HepG2 (cell line): ENCODE measurements around the gene ADCY1. TPM values are rescaled to one million over a fixed set of nuclear protein-coding genes. Genes with fewer than 3 reads are reported as not detected.

Experiments used
- ATAC-seq: fragments of 200-7000 bp; cut with Tn5 transposase; 3 replicates; pipeline ENCODE4 v1.9.1; 2020; ENCODE audit warnings: mild to moderate bottlenecking, moderate library complexity
- BruUV-seq: library from RNA; stranded (reverse); fragments of 400-500 nt; replicated peaks from 2 replicates; lab custom pipeline; 2021; lab: Mats Ljungman, UMichigan
- CTCF ChIA-PET: fragments of 300-600 bp; formaldehyde crosslinking; extraction: SDS; loops from one replicate; lab custom pipeline; 2021; ENCODE audit warnings: low total read pairs, inconsistent platforms, low intra/inter-chr PET ratio; lab: Yijun Ruan, JAX
- POLR2A ChIA-PET: fragments of 350-600 bp; sonication (Branson Sonifier 250); formaldehyde crosslinking; loops from one replicate; lab custom pipeline; 2020; ENCODE audit warnings: antibody characterized with exemption, inconsistent platforms; lab: Yijun Ruan, JAX
- DNase-seq: peaks from one replicate; pipeline ENCODE4 v3.0.0-alpha.2; 2015; ENCODE audit warnings: low spot score
- FAIRE-seq: peaks from 3 replicates; lab custom pipeline; 2011; peaks lifted over from hg19 to GRCh38; lab: Jason Lieb, UNC
- H2AFZ ChIP-seq: one replicate; pipeline ENCODE4 v1.6.1; 2011; ENCODE audit warnings: low read length, inconsistent platforms
- H3K27ac ChIP-seq: fragments of 300-600 bp; 3 replicates; pipeline ENCODE4 v1.8.0; 2011; ENCODE audit warnings: mixed run types, mild to moderate bottlenecking, mixed read lengths, low read length, inconsistent platforms; ENCODE audit not compliant: insufficient read depth; ENCODE audit errors: extremely low read length
- H3K27me3 ChIP-seq, 2 experiments: fragments of 200-600 bp in 1 of 2; 2 replicates in 1 of 2; 3 replicates in 1 of 2; pipeline versions ENCODE4 v1.6.0 to v1.8.0; 2011; ENCODE audit warnings: low read length in 2 of 2, mild to moderate bottlenecking in 2 of 2, moderate library complexity in 2 of 2, inconsistent platforms in 1 of 2; ENCODE audit not compliant: insufficient read depth in 2 of 2, control insufficient read depth in 1 of 2
- H3K36me3 ChIP-seq, 2 experiments: fragments of 200-600 bp in 1 of 2; replicated peaks in 1 of 2; 2 replicates in 1 of 2; 3 replicates in 1 of 2; pipeline versions ENCODE4 v1.5.1 to v1.8.0; 2011; ENCODE audit warnings: low read length in 2 of 2, inconsistent platforms in 1 of 2; ENCODE audit not compliant: insufficient read depth in 2 of 2, control insufficient read depth in 1 of 2
- H3K4me1 ChIP-seq: 2 replicates; pipeline ENCODE4 v1.5.1; 2012; ENCODE audit warnings: low read length, inconsistent platforms; ENCODE audit not compliant: insufficient read depth
- H3K4me2 ChIP-seq: 2 replicates; pipeline ENCODE4 v1.6.0; 2011; ENCODE audit warnings: low read depth, low read length, inconsistent platforms
- H3K4me3 ChIP-seq, 3 experiments: fragments of 200-600 bp in 1 of 3; sonication (generic), shearing (Covaris generic) in 1 of 3; replicated peaks in 1 of 3; 2 replicates each; pipeline ENCODE4 v1.5.1; 2011 to 2016; ENCODE audit warnings: low read length in 3 of 3, inconsistent platforms in 2 of 3, low read depth in 2 of 3, mild to moderate bottlenecking in 2 of 3, control low read depth in 1 of 3, mixed read lengths in 1 of 3; ENCODE audit not compliant: insufficient read depth in 1 of 3
- H3K79me2 ChIP-seq: one replicate; pipeline ENCODE4 v1.6.1; 2011; ENCODE audit warnings: low read length, inconsistent platforms; ENCODE audit not compliant: insufficient read depth
- H3K9ac ChIP-seq: 2 replicates; pipeline ENCODE4 v1.6.0; 2011; ENCODE audit warnings: mild to moderate bottlenecking, low read depth, low read length, inconsistent platforms; ENCODE audit not compliant: insufficient read depth
- H3K9me3 ChIP-seq: 2 replicates; pipeline ENCODE4 v1.5.1; 2012; ENCODE audit warnings: mild to moderate bottlenecking, low read length
- H4K20me1 ChIP-seq: 2 replicates; pipeline ENCODE4 v1.6.0; 2011; ENCODE audit warnings: inconsistent platforms, mild to moderate bottlenecking, low read length, moderate library complexity; ENCODE audit not compliant: insufficient read depth
- CHCHD3 ChIP-seq: sonication (generic); formaldehyde crosslinking; IDR thresholded peaks from 2 replicates; pipeline ENCODE4 v1.8.0; 2022; ENCODE audit warnings: mild to moderate bottlenecking, missing genetic modification reagents, moderate library complexity
- KMT2B ChIP-seq: IDR thresholded peaks from 2 replicates; pipeline ENCODE4 v1.6.1; 2016; ENCODE audit warnings: missing genetic modification reagents, missing compliant biosample characterization
- NCOR1 ChIP-seq: fragments of 200-600 bp; sonication (generic); IDR thresholded peaks from 2 replicates; pipeline ENCODE4 v1.7.0; 2017; ENCODE audit warnings: antibody characterized with exemption, low read length, borderline replicate concordance
- RFXAP ChIP-seq: sonication (generic); formaldehyde crosslinking; IDR thresholded peaks from 2 replicates; pipeline ENCODE4 v1.4.0; 2020; ENCODE audit warnings: missing genetic modification reagents, borderline replicate concordance
- SSRP1 ChIP-seq: IDR thresholded peaks from 2 replicates; pipeline ENCODE4 v1.6.1; 2016; ENCODE audit warnings: control low read depth
- TBP ChIP-seq: sonication (generic); formaldehyde crosslinking; IDR thresholded peaks from 2 replicates; pipeline ENCODE4 v1.5.0; 2020; ENCODE audit warnings: missing genetic modification reagents
- TBX3 ChIP-seq: fragments of 450-650 bp; IDR thresholded peaks from 2 replicates; pipeline ENCODE4 v1.6.1; 2017; ENCODE audit warnings: antibody characterized with exemption, mild to moderate bottlenecking, inconsistent platforms, borderline replicate concordance
- U2AF2 ChIP-seq: fragments of 200-400 bp; formaldehyde crosslinking; IDR thresholded peaks from 2 replicates; pipeline ENCODE4 v1.6.1; 2017; ENCODE audit warnings: low read depth, mild to moderate bottlenecking, low read length
- ZBTB20 ChIP-seq: sonication (generic); formaldehyde crosslinking; IDR thresholded peaks from 2 replicates; pipeline ENCODE4 v1.8.1; 2023; ENCODE audit warnings: missing genetic modification reagents, low read depth, mild to moderate bottlenecking, borderline replicate concordance
- ZBTB4 ChIP-seq: sonication (generic); formaldehyde crosslinking; IDR thresholded peaks from 2 replicates; pipeline ENCODE4 v1.4.0; 2020; ENCODE audit warnings: missing genetic modification reagents, mild to moderate bottlenecking, borderline replicate concordance
- ZNF207 ChIP-seq: fragments of 450-650 bp; IDR thresholded peaks from 2 replicates; pipeline ENCODE4 v1.6.1; 2016; ENCODE audit warnings: antibody characterized with exemption, borderline replicate concordance
- ZNF512B ChIP-seq: sonication (generic); formaldehyde crosslinking; IDR thresholded peaks from 2 replicates; pipeline ENCODE4 v1.5.1; 2020; ENCODE audit warnings: missing genetic modification reagents, mild to moderate bottlenecking, borderline replicate concordance
- WGBS: methylation state at CpG from one replicate; pipeline ENCODE4 v1.1.6; 2017; ENCODE audit warnings: low lambda C conversion rate; 5-methylcytosine and 5-hydroxymethylcytosine counted together
- in situ Hi-C: cut with HindIII; loops from 2 replicates; pipeline ENCODE4 v1.10.0; 2017; ENCODE audit warnings: low pct_unique_long_range_greater_than_20kb; ENCODE audit not compliant: extremely low pct_ligation_motif_present
- intact Hi-C: fragments of 100-400 bp; cut with micrococcal nuclease; formaldehyde crosslinking; loops from one replicate; pipeline ENCODE4 v1.10.0; 2022; ENCODE audit not compliant: unreplicated experiment
- polyA plus RNA-seq, 8 experiments: library from polyadenylated mRNA; depleted of rRNA in 3 of 8; stranded (reverse) in 7 of 8; unstranded in 1 of 8; fragments of >200 nt; fragmentation: Illumina TruSeq in 4 of 8; extraction: Trizol in 4 of 8; gene quantifications; 2 replicates each; pipeline versions ENCODE4 v1.2.1 to v1.2.3, GENCODE V29; 2011 to 2016; ENCODE audit warnings: low read depth in 4 of 8, missing spikeins in 1 of 8, mixed read lengths in 1 of 8; ENCODE audit not compliant: insufficient read depth in 1 of 8
- total RNA-seq, 5 experiments: library from RNA; depleted of rRNA; stranded (reverse); fragments of >200 nt; fragmentation: Illumina TruSeq; extraction: Trizol; gene quantifications; 2 replicates each; pipeline ENCODE4 v1.2.3, GENCODE V29; 2016; ENCODE audit warnings: low read depth in 1 of 5

ADCY1 gene
- total and polyA plus RNA-seq, 2 of the 13 experiments (the other 11 are each of a cell fraction or from before 2014, with no cell fraction given), result 0.80 to 1.2 TPM

GRCh38 chr7:45573204-45573603 is 964 bp upstream of the ADCY1 start:
- no peaks in the 10 kb centered on the region for H3K79me2 ChIP-seq
- ATAC-seq (no peak), FAIRE-seq (no peak), DNase-seq (no peak)
- no TSS peak for BruUV-seq
- no peaks in the 10 kb centered on the region for H3K36me3 ChIP-seq
- POLR2A ChIA-PET, result no interaction called here
- no peak overlapping the region for H3K9ac ChIP-seq
- peaks cover 12 to 63% of the 10 kb centered on the region in 2 experiments for H3K27me3 ChIP-seq
- TF ChIP-seq ZBTB20 (CRISPR knock-in tag) (no peak), KMT2B (CRISPR knock-in tag) (no peak), CHCHD3 (CRISPR knock-in tag) (no peak), ZNF207 (no peak), TBX3 (no peak)
- peak overlapping the region; percentile 1; the same call in 1 of the 2 replicates for H3K4me2 ChIP-seq
- H3K4me1 ChIP-seq, result peaks cover 20% of the 10 kb centered on the region
- CTCF ChIA-PET, result no interaction called here
- no peaks in the 10 kb centered on the region for H4K20me1 ChIP-seq
- intact Hi-C loops (no loop called here), in situ Hi-C loops (no loop called here)
- no peaks in the 10 kb centered on the region for H3K9me3 ChIP-seq
- no peak overlapping the region for H3K27ac ChIP-seq
- no peak overlapping the region for H3K4me3 ChIP-seq
- 40% methylated on average over 11 of the region's 11 CpGs for WGBS
- no peak overlapping the region for H2AFZ ChIP-seq

- CTCF ChIA-PET, result no interaction called here
- TF ChIP-seq RFXAP (no peak), ZNF512B (CRISPR knock-in tag) (no peak), ZBTB4 (CRISPR knock-in tag) (no peak), U2AF2 (no peak), SSRP1 (no peak), TBP (CRISPR knock-in tag) (no peak), NCOR1 (no peak)
These were observed 174 bp downstream of the ADCY1 start for GRCh38 chr7:45574416-45574668.

More at GRCh38 chr7:45574416-45574668, 174 bp downstream of the ADCY1 start:
- ATAC-seq (no peak), DNase-seq (no peak), FAIRE-seq (no peak)
- H3K27ac ChIP-seq, result no peak overlapping the region
- H3K4me1 ChIP-seq, result peaks cover 20% of the 10 kb centered on the region
- in situ Hi-C loops, result no loop called here
- no peak overlapping the region for H2AFZ ChIP-seq
- no CpG with 5 or more reads among the region's 60 CpGs for WGBS
- no TSS peak for BruUV-seq
- POLR2A ChIA-PET, result no interaction called here
- peaks cover 10 to 67% of the 10 kb centered on the region in 2 experiments for H3K27me3 ChIP-seq
- no peaks in the 10 kb centered on the region for H4K20me1 ChIP-seq
- peak overlapping the region; percentile 92 for H3K4me2 ChIP-seq
- H3K36me3 ChIP-seq, result no peaks in the 10 kb centered on the region
- intact Hi-C loops, result no loop called here
- H3K79me2 ChIP-seq, result no peaks in the 10 kb centered on the region
- no peak overlapping the region for H3K9ac ChIP-seq
- H3K9me3 ChIP-seq, result no peaks in the 10 kb centered on the region
- peak overlapping the region in 2 of 3 experiments; percentile 53 to 79; a peak in 3 of 6 replicates for H3K4me3 ChIP-seq
